ENCODE measurements around the gene DERA. TPM values are rescaled to one million over a fixed set of nuclear protein-coding genes. Genes with fewer than 3 reads are reported as not detected.
"Not testable (repeated sequence)": the region's sequence is repeated elsewhere in the genome, so short reads cannot be mapped to it uniquely, and the experiment has no call there.

DERA gene
- polyA plus RNA-seq, 4 donors: 46.9 to 57.8 (median 51.3) TPM

- DNase-seq (ENCODE audit: low read depth in 4 of 4, low spot score in 3 of 4): no peak
Observed at GRCh38 chr12:15899282-15899870, 11.8 kb upstream of the DERA start.

- DNase-seq (ENCODE audit: low read depth in 4 of 4, low spot score in 3 of 4): no peak
Observed at GRCh38 chr12:15904378-15904920, 6.7 kb upstream of the DERA start.

- no peak for DNase-seq (ENCODE audit: low read depth in 4 of 4, low spot score in 3 of 4)
Observed at GRCh38 chr12:15910468-15910863, 666 bp upstream of the DERA start.

GRCh38 chr12:15911931-15912330 is 799 bp downstream of the DERA start:
- DNase-seq (ENCODE audit: low read depth in 4 of 4, low spot score in 3 of 4): not testable (repeated sequence)

- not testable (repeated sequence) for DNase-seq (ENCODE audit: low read depth in 4 of 4, low spot score in 3 of 4)
Observed at GRCh38 chr12:15914131-15914530, 3.0 kb downstream of the DERA start.

- no peak for DNase-seq (ENCODE audit: low read depth in 4 of 4, low spot score in 3 of 4)
Observed at GRCh38 chr12:15918066-15918465, 6.9 kb downstream of the DERA start.

GRCh38 chr12:15919418-15919817 is 8.3 kb downstream of the DERA start:
- no peak for DNase-seq (ENCODE audit: low read depth in 4 of 4, low spot score in 3 of 4)

GRCh38 chr12:15924956-15925355 is 13.8 kb downstream of the DERA start:
- DNase-seq (ENCODE audit: low read depth in 4 of 4, low spot score in 3 of 4): no peak

- no peak for DNase-seq (ENCODE audit: low read depth in 4 of 4, low spot score in 3 of 4)
Observed at GRCh38 chr12:15928346-15928745, 17.2 kb downstream of the DERA start.

- no peak for DNase-seq (ENCODE audit: low read depth in 4 of 4, low spot score in 3 of 4)
Observed at GRCh38 chr12:15928870-15929571, 17.9 kb downstream of the DERA start.

GRCh38 chr12:15931590-15932053 is 20.5 kb downstream of the DERA start:
- DNase-seq (ENCODE audit: low read depth in 4 of 4, low spot score in 3 of 4): no peak

- DNase-seq (ENCODE audit: low read depth in 4 of 4, low spot score in 3 of 4): no peak
Observed at GRCh38 chr12:15932327-15932726, 21.2 kb downstream of the DERA start.

GRCh38 chr12:15932971-15933370 is 21.8 kb downstream of the DERA start:
- no peak for DNase-seq (ENCODE audit: low read depth in 4 of 4, low spot score in 3 of 4)

GRCh38 chr12:15933751-15934150 is 22.6 kb downstream of the DERA start:
- DNase-seq (ENCODE audit: low read depth in 4 of 4, low spot score in 3 of 4): no peak

GRCh38 chr12:15936751-15937150 is 25.6 kb downstream of the DERA start:
- no peak for DNase-seq (ENCODE audit: low read depth in 4 of 4, low spot score in 3 of 4)

GRCh38 chr12:15937902-15938301 is 26.8 kb downstream of the DERA start:
- no peak for DNase-seq (ENCODE audit: low read depth in 4 of 4, low spot score in 3 of 4)

- DNase-seq (ENCODE audit: low read depth in 4 of 4, low spot score in 3 of 4): no peak
Observed at GRCh38 chr12:15939111-15939510, 28.0 kb downstream of the DERA start.

GRCh38 chr12:15942475-15942874 is 31.3 kb downstream of the DERA start:
- no peak for DNase-seq (ENCODE audit: low read depth in 4 of 4, low spot score in 3 of 4)

- not testable (repeated sequence) for DNase-seq (ENCODE audit: low read depth in 4 of 4, low spot score in 3 of 4)
Observed at GRCh38 chr12:15943519-15943918, 32.4 kb downstream of the DERA start.

GRCh38 chr12:15948461-15948860 is 37.3 kb downstream of the DERA start:
- DNase-seq (ENCODE audit: low read depth in 4 of 4, low spot score in 3 of 4): not testable (repeated sequence)

- no peak for DNase-seq (ENCODE audit: low read depth in 4 of 4, low spot score in 3 of 4)
Observed at GRCh38 chr12:15955281-15955680, 44.1 kb downstream of the DERA start.

GRCh38 chr12:15956010-15956409 is 44.9 kb downstream of the DERA start:
- DNase-seq (ENCODE audit: low read depth in 4 of 4, low spot score in 3 of 4): no peak
